ENCODE data around the gene TRIP6.

Gene TRIP6

GRCh38 chr7:100882201-100882600 is 15.0 kb downstream of the TRIP6 start:
- no peak for TF ChIP-seq CTCF (IDR thresholded peaks at IDR 0.05; ENCODE audit: insufficient read depth, missing control alignments)
- FAIRE-seq, result no peak
- DNase-seq (ENCODE audit: insufficient read length, low spot score), result no peak

GRCh38 chr7:100882785-100883526 is 15.8 kb downstream of the TRIP6 start:
- DNase-seq (ENCODE audit: insufficient read length, low spot score) (no peak), FAIRE-seq (no peak)
- no peak for TF ChIP-seq CTCF (IDR thresholded peaks at IDR 0.05; ENCODE audit: insufficient read depth, missing control alignments)

GRCh38 chr7:100884736-100885439 is 17.7 kb downstream of the TRIP6 start:
- DNase-seq (ENCODE audit: insufficient read length, low spot score) (no peak), FAIRE-seq (no peak)
- TF ChIP-seq CTCF (IDR thresholded peaks at IDR 0.05; ENCODE audit: insufficient read depth, missing control alignments), result no peak

GRCh38 chr7:100885440-100886141 is 18.4 kb downstream of the TRIP6 start:
- no peak for DNase-seq (ENCODE audit: insufficient read length, low spot score)
- TF ChIP-seq CTCF (IDR thresholded peaks at IDR 0.05; ENCODE audit: insufficient read depth, missing control alignments), result no peak
- no peak for FAIRE-seq

- DNase-seq (ENCODE audit: insufficient read length, low spot score), result no peak
- no peak for FAIRE-seq
- no peak for TF ChIP-seq CTCF (IDR thresholded peaks at IDR 0.05; ENCODE audit: insufficient read depth, missing control alignments)
Measured at GRCh38 chr7:100886142-100886935, 19.2 kb downstream of the TRIP6 start.

GRCh38 chr7:100886936-100887515 is 19.8 kb downstream of the TRIP6 start:
- DNase-seq (ENCODE audit: insufficient read length, low spot score) (no peak), FAIRE-seq (no peak)
- TF ChIP-seq CTCF (IDR thresholded peaks at IDR 0.05; ENCODE audit: insufficient read depth, missing control alignments), result no peak
